HG02970 (cell line): ENCODE measurements around the gene GPR4.
"Not testable (repeated sequence)": the region's sequence is repeated elsewhere in the genome, so short reads cannot be mapped to it uniquely, and the experiment has no call there.

ENCODE experiments used
- ATAC-seq: cut with Tn5 transposase; IDR thresholded peaks from one replicate; pipeline ENCODE4 v1.9.1; 2021; ENCODE audit warnings: mild to moderate bottlenecking, moderate library complexity, moderate number of reproducible peaks; ENCODE audit not compliant: unreplicated experiment, low FRiP score

The GPR4 gene

GRCh38 chr19:45628219-45628618 is 26.2 kb upstream of the GPR4 start:
- not testable (repeated sequence) for ATAC-seq

- ATAC-seq, result no peak
Measured at GRCh38 chr19:45623984-45624383, 22.0 kb upstream of the GPR4 start.

DNA sequence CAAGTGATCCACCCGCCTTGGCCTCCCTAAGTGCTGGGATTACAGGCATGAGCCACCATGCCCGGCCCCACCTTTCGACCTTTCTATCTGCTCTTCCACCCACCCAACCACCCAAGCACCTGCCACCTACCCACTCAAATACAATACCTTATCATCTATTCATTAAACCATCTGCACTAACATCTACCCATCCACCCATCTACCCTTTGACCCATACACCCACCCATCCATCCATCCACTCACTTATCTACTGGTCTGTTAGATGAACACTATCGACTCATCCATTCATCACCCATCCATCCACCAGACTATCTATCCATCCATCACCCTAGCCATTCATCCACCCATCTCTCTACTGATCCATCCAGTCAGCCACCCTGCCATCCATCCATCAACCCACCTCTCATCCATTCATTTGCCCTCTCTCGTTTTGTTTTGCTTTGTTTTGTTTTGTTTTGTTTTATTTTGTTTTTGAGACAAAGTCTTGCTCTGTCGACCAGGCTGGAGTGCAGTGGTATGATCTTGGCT is 20.0 kb upstream of the GPR4 start:
- ATAC-seq, result no peak

DNA sequence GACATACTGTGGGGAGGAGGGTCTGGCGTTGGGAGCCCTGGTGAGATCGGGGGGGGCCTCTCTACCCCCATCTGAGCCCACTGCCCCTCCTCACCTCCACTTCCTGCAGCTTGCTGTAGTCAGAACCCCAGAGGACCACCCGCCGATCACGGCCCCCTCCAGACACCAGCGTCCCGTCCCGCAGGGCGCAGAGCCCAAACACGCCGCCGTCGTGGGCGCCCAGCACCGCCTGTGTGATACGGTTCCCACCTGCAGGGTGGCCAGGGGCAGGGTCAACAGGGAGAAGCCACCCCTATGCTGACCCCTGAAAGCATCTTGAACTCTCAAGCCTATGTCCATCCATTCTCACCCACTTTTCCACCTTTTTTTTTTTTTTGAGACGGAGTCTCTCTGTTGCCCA is 19.4 kb upstream of the GPR4 start:
- no peak for ATAC-seq

DNA sequence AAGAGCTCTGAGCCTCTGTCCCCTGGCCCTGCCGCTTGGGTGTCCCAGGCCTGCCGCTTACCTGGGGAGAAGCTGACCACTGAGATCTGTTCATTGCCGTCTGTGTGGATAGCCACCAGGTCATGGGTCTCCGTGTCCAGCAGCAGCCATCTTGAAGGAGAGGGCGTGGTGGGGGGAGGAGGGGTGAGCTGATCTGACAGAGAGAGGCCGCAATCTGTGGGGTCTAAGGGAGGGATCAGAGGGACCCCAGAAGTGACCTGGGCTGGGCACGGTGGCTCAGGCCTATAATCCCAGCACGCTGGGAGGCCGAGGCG is 14.6 kb upstream of the GPR4 start:
- ATAC-seq, result no peak

GRCh38 chr19:45615795-45616703 is 14.0 kb upstream of the GPR4 start:
- no peak for ATAC-seq

- not testable (repeated sequence) for ATAC-seq
Measured at GRCh38 chr19:45615056-45615455, 13.0 kb upstream of the GPR4 start.

DNA sequence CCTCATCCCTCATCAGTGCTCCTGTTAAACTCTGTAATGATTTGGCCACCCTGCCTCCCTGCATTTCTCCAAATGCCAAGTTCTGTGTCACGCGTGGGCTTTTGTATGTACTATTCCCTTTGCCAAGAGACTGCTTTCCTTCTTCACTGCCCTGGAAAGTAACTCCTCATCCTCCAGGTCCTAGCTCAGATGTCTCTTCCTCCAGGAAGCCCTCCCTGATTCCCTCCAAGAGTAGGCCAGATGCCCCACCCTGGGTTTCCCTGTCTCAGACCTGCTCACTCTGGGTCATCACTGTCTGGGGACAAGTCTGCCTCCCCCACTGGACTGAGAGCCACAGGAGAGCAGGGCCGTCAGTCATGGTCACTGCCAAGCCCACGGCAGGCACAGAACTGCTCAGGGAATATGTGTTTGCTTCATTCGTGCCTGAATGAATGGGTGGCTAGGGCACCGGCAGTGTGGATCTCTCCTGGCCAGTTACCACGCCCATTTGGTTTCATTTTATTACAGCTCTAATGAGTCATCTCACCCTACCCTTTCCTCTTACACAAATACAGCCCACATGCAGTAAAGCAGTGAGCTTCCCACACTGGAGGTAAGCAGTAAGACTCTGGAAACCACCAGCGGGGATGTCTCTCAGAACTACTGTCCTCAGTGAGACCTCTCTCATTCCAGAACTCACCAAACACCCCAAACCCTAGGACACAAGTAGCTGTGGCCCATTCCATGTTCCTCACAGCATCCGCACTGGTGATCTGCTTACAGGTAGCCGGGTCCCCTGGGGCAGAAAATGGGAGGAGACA is 12.1 kb upstream of the GPR4 start:
- ATAC-seq, result no peak

DNA sequence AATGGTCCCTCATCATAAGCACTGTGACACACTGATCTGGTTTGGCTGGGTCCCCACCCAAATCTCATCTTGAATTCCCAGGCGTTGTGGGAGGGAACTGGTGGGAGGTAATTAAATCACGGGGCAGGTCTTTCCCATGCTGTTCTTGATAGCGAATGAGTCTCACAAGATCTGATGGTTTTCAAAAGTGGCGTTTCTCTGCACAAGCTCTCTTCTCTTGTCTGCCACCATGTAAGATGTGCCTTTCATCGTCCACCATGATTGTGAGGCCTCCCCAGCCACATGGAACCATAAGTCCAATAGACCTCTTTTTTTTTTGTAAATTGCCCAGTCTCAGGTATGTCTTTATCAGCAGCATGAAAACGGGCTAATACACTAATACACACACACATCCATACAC is 6.9 kb upstream of the GPR4 start:
- no peak for ATAC-seq

DNA sequence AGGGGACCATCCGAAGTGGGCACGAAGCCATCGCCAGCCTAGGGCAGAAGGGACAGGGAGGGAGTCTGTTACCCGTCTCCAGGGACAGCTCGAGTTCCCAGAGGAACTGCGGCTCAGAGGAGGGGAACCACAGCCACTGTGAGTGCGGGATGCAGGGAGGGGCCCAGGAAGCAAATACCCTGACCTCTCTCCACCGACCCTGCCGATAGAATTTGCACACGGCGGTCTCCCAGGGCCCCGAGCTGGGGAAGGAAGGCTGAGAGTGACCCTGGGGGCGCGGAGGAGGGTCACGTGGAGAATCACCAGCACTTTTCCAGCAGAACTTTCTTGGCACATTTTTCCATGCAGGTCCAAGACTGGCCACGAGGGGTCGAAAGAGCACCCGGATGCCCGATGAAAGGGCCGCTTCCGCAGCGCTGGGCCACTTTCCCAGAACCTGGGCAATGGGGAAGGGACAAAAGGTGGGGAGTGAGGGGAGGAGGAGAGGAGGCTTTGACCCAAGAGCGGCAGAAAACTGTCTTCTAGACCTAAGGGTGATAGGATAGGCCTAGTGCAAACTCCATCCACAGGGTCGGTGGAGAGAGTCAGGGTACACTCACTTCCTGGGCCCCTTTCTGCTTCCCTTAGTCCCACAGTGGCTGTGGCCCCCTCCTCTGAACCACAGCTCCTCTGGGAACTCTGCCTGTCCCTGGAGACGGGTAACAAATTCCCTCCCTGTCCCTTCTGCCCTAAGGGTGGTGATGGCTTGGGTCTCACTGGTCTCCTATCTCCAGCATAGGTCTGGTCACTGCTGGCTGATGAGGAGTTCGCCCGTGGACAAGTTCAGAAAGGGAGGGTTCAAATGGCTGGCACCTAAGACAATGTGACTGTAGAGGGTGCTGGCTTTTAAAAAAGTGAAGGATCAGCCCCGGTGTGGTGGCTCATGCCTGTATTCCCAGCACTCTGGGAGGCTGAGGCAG is 5.3 kb upstream of the GPR4 start:
- ATAC-seq, result no peak

DNA sequence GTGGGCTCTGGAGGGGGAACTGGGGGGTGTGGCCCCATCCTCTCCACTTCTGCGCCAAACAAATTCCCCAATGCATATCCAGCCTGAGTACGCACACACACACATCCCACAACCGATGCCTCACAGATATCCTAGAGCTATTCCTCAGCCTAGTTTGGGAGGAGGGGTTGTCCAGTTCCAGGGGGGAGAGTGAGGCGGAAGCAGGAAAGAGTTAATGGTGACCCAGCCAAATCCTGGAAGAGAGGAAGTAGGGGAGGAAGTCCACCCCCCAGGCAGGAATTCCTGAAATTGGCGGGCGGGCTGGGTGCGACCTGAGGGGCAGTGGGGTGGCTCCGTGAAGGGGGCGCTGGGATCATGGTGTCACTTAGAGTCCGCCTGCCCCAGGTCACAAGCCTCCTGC is 897 bp downstream of the GPR4 start:
- no peak for ATAC-seq

DNA sequence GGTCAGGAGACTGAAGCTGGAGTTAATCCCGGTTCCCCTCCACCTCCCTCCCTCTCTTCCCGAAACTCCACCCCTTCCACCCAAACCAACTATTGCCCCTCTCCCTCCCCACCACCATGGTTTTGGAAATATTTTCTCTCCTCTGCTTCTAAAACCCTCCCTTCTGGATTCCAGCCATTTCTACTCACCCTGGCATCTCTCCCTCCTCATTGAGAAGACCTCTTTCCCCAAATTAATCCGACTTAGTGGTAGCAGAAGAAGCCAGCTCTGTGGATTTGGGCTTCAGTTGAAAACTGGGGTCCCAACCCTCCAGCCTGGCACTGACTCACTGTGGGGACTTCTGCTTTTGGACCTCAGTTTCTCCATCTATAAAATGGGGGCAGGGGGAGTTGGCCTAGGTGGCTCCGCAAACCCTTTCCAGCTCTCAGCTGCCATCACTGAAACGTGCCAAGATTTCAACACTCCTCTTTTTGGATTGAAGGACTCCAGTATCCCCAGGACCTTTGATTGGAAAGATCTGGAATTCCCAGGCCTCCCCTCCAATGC is 1.6 kb downstream of the GPR4 start:
- no peak for ATAC-seq

GRCh38 chr19:45599286-45599685 is 2.7 kb downstream of the GPR4 start:
- no peak for ATAC-seq

DNA sequence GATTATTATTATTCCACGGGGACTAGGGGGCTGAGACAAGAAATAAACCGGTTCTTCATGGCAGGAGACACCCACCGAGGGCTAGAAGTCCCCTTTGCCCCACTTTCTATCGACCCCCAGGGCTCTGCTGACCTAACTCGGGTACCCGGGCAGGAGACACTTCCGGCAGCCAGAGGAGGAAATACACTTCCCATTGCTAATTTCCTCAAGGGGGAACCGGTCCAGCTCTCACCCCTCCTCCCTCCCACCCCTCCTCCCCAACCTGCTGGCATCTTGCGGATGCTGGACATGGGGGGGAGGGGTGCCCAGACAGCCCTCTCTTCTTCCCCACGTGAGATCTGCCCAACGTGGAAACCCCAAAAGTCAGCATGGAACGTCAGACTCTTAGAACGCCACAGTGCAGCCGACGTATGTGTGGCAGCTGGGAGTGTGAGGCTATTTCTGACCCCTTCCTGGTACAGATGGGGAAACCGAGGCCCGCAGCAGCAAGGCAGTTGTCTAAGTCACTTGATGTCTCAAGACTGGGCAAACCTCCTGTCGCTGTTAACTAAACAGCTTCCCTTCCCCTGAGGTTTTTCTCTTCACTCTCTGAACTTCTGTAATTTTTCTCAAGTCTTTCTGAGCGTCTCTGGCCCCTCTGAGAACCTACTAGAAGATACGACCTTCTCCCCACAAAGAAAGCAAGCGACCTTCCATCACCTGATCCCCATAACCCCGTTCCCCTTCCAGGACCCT is 3.6 kb downstream of the GPR4 start:
- ATAC-seq, result no peak

- ATAC-seq, result no peak
Measured at GRCh38 chr19:45597425-45598111, 4.4 kb downstream of the GPR4 start.

- no peak for ATAC-seq
Measured at GRCh38 chr19:45595814-45596213, 6.2 kb downstream of the GPR4 start.

DNA sequence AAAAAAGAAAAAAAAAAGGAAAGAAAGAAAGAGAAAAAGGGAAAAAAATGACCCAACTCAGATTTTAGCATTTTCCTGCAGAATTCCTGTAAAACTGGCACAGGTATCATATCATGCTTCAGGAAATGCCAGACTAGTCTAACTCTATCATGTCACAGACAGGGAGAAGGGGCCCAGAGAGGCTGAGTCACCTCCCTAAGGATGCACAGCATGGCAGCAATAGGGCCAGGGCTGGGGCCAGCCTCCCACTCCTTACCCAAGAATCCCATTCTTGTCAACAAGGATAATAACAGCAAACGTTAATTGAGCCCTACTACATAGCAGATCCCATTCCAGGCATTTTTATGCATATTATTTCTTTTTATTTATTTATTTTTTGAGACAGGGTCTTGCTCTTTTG is 8.5 kb downstream of the GPR4 start:
- no peak for ATAC-seq

DNA sequence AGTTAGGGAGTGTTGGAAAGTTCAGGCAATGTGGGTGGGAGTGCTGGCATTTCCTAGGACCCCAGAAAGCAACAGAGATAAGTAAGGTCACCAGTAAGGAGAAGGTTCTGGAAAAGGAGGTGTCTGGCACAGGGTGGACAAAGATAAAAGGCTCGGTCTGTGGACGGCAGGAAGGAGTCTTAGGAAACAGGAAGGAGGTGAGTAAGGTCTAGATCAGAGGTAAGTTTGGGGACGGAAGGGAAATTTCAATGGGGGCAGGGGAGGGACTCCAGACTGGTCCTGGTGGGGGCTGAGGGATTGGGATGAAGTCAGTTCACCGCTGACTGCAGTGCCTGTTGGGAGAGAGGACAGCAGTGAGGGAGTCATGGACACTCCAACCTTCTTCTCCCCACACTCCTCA is 9.6 kb downstream of the GPR4 start:
- ATAC-seq, result no peak

- ATAC-seq, result no peak
Measured at GRCh38 chr19:45591638-45592005, 10.4 kb downstream of the GPR4 start.
